DOHH2 (cell line): ENCODE results near the gene KCNH1.

Source experiments
- CTCF ChIP-seq: fragments of 200-600 bp; sonication (generic); IDR thresholded peaks from one replicate; pipeline ENCODE4 v1.5.1; 2014; ENCODE audit warnings: antibody characterized with exemption, mild to moderate bottlenecking, low read depth, low read length; ENCODE audit not compliant: poor library complexity, severe bottlenecking
- EZH2phosphoT487 ChIP-seq: fragments of 200-600 bp; sonication (generic); IDR thresholded peaks from 2 replicates; pipeline ENCODE4 v1.6.1; 2017; ENCODE audit warnings: borderline replicate concordance, mild to moderate bottlenecking, antibody characterized with exemption, low read length, moderate library complexity, mixed read lengths

- TF ChIP-seq CTCF: no peak
- TF ChIP-seq EZH2phosphoT487: no peak
Measured at GRCh38 chr1:210866532-210866931, 267.4 kb downstream of the KCNH1 start.
